Stimulated activated CD4-positive, alpha-beta T cell treated with anti-CD3 and anti-CD28 coated beads, Interleukin-2, amount 100 ng/mL, for 4 hours (primary cell): Measurements from ENCODE around the gene NFATC1.

Experiments used
- DNase-seq: peaks from one replicate; pipeline ENCODE4 v3.0.0-alpha.2; 2020; ENCODE audit warnings: low read depth

Gene NFATC1

DNA sequence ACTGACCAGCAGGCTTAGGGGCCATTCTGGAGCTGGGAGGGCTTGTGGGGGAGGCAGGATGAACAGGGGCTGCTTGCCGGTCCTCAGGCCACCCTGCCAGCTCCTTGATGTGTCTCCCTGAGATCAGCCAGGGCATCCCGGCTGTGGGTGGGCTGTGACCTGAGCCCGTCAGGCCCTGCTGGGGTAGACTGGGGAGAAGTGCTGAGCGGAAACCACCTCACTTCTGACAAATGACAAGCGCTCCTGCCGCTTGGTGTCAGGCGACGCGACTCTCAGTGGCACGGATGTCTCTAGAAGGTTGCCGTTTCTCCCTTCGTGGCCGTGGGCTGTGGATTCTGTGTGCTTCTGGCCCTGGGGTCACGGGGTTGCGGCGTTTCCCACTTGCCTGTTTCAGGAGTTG lies 45.7 kb downstream of the NFATC1 start:
- DNase-seq: no peak

DNA sequence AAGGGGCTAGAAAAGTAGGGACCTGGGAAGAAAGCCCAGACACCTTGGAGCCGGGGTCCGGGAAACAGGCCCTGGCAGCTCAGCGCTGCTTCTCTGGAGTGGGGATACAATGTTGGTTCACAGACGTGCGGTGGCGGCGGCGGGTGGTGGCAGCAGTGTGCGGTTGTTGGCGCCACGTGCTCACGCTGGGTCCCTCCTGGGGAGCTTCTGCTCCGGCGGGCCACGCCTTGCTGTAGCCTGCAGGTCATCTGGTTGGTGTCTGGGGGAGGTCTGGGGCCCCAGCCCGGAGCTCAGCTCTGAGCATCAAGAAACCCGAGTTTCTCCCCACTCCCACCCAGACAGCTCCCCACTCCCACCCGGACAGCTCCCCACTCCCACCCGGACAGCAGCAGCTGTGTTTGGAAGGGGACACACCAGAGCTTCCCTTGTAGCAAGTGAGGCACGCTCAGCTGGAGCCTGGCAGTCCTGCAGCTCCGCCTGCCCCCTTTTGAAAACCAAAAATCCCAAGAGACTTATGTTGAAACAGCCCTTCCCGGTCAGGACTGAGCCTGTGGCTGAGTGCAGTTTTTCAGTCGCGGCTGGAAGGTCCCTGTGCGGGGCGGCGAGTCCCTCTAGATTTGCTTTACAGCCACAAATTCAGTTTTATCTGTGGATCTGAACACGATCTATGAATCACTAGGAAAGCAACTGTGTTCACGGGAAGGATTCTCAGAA lies 46.9 kb downstream of the NFATC1 start:
- no peak for DNase-seq

DNA sequence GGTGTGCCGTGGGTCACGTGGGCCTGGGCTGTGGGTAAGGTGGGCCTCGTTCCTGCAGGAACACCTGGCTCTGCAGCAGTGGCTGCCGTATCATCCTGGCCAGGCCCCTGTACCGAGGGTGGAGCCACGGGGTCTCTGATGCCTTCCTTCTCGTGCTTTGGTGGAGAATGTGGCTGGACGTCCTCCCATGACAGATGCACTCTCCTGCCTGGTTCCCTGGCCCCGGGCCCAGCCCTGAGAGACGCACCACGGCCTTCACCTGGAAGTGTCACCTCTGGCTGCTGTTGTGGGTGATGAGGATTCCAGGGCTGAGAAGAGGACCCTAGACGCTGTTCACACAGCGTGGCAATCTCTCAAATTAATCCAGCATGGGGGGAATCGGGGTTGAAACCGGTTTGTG lies 49.5 kb downstream of the NFATC1 start:
- no peak for DNase-seq

DNA sequence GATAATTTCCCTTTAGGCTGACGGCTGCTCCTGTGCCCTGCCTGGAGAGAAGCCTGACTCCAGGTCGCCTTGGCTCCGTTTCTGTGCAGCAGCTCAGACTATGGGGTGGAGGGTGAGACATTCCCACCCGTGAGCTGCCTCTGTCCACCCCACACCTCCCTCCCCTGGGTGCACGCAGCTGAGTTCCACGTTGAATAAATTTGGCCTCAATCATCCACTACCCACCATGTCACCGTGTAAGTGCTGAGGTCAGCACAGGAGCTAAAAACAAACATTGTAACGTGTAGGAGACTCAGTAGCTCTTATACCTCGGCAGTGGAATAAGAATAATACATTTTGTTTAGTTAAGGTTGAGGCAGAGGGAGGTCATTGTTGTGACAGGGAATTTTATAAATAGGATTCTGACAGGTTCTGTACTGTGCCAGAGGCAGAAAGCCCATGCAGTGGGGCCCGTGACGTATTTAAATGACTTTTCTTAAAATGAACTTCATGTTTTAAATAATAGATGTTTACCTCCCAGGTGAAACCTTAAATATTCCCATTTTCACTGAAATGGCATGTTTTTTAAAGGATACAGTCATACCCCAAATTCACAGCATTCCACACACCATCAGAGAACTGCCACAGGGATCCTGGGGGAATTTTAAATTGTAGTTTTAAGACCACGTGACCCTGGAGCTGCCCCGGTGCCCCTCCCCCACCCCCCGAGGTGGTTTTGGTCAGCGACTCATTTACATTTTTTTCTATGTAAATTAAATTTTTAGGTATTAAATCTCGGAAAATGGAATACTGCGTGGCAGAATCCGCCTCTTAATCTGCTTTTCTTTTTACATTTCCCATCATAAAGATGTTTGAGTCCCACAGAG lies 50.2 kb downstream of the NFATC1 start:
- no peak for DNase-seq

DNA sequence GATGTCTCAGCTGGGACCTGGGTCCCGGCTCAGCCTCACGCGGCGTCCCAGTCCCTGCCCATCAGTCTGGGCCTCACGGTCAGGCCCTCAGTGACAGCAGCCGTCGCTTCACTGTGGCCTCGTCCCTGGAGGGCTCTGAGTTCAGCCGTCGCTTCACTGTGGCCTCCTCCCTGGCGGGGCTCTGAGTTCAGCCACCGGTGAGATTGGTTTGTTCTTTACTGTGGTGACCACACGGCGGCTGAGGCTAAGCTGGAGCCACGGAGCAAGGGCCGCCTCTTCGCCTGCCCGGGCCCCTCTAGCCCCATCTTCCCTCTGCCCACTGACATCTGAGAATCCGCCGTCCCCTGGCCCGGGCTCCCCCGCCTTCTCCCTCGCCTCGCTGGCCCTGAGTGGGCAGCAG lies 51.2 kb downstream of the NFATC1 start:
- DNase-seq: no peak

DNA sequence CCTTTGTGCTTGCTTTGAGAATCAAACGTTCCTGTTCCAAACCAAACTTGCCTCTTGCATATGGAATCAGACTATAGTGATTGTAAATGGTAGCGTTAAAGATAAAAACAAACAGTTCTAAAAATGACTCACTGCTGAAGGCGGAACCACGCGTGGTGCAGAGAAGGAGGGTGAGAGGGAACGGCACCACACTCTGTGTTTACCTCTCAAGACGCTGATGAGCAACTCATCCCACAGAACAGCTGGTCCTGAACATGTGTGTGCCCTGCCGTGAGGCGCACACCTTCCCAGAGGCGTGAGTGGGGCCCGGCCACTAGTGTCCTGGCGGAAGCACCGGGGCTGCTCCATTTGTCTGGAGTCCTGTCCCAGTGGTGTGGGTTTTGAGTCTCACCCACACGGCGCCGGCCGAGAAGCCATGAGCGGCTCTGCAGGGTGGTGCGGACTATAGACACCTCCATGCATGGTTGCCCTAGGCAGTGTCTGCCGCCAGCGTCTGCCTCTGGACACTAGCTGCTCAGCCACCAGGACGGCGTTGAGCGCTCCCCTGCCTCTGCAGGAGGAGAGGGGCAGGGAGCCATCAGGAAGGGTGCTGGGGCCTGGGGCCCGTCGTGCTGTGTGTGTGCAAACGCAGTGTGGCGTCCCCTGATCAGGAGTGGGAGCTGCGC lies 52.1 kb downstream of the NFATC1 start:
- DNase-seq: peak; percentile 24

DNA sequence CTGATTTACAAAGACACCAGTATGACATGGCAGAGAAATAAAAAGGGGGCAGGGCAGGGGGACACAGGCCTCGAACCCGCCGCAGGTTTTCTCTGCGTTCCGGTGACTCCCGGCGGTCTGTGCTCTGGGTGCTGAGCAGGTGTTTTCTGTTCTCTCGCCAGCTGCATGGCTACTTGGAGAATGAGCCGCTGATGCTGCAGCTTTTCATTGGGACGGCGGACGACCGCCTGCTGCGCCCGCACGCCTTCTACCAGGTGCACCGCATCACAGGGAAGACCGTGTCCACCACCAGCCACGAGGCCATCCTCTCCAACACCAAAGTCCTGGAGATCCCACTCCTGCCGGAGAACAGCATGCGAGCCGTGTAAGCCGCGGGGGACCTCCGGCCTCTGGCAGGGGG lies 52.9 kb downstream of the NFATC1 start:
- DNase-seq: no peak

DNA sequence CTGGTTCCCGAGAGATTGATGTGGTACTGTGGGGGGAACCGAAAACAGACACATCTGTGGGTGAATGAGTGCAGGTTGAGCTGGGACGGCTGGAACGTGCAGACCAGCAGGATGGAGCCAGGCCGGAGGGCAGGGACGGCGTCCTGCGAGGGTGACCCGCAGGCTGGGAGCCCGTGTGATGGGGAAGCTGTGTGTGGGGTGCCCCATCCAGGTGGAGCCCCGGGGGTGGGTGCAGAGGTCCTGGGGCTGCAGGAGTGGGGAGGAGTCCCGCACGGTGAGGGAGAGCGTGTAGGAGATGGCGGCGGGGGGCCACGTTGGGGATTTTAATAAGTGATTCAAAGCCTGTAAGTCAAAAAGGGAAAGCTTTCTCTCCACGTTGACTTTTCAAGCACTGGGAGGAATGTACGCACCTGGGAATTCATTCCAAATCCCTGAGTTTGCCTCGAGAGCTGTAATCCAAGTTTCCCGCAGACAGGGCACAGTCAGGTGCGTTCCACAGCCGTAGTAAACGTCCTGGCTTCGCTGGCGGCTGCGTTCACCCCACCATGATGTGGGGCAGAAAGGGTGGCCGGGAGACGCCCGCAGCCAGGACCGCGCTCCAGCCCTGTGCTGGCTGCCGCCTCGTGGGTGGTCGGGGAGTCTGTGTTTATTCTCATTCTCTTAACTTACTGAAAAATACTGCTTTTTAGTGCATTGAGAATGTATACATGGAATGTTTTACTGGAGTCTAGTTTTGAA lies 54.0 kb downstream of the NFATC1 start:
- DNase-seq: no peak

DNA sequence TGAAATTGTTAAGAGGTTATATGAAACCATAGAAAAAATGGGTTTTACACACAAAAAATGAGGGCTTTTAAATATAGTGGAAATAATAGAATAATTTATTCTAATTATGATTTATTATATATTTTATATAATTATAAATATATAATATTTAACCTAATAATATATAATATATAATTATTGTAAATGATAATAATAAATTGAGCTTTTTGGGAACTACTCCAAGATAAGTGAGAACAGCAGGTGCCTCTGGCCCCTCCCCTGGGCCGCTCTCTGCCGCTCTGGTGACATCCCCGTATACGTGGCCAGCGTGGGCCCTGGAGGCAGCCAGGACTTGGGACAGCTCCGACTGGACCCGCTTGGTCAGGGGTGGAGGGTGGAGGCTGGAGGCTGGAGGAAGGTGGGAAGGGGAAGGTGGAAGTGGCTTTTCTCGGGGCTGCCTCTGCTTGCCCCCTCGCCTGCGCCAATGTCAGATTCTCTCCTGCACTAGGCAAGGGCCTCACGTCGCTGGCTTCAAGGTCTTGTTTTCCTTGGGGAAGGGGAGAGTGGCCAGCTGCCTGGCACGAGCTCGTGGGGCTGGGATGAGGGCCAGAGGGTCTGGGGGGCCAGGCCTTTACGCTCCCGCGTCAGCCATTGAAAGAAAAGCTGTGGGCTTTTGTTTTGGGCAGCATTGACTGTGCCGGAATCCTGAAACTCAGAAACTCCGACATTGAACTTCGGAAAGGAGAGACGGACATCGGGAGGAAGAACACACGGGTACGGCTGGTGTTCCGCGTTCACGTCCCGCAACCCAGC lies 54.8 kb downstream of the NFATC1 start:
- no peak for DNase-seq

DNA sequence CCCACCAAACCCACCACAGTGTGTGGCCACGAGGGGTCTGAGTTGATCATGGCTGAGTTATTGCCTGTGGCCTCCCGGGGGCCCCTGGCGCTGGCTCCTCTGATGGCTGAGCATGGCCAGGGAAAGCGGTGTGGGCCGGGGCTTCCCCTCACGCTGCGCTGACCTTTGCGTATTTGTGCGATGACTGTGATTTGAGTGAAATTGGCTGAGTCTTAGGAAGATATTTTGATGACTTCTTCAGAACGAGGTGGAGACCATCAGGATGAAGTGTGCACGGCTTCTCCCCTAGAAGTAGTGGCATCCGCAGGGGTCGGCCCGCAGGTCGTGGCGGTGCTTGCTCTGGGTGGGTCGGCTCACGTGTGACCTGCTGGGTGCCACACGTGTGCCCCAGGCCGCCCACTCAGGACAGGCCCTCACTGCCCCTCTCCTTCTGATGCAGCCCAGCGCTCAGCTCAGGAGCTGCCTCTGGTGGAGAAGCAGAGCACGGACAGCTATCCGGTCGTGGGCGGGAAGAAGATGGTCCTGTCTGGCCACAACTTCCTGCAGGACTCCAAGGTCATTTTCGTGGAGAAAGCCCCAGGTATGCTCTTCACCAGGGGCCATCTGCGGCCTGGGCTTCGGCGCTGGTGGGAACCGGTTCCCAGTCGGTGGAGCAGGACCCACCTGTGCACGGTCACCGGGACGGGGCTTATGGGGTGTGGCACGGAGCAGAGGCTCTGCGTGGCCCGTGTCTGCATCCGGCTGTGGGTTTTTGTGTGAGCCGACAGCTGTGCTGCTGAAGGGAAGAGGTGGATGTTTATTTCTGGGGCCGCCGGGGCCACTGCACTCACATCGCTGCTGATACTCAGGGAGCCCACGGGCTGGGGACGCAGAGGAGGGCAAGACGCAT lies 55.8 kb downstream of the NFATC1 start:
- no peak for DNase-seq

DNA sequence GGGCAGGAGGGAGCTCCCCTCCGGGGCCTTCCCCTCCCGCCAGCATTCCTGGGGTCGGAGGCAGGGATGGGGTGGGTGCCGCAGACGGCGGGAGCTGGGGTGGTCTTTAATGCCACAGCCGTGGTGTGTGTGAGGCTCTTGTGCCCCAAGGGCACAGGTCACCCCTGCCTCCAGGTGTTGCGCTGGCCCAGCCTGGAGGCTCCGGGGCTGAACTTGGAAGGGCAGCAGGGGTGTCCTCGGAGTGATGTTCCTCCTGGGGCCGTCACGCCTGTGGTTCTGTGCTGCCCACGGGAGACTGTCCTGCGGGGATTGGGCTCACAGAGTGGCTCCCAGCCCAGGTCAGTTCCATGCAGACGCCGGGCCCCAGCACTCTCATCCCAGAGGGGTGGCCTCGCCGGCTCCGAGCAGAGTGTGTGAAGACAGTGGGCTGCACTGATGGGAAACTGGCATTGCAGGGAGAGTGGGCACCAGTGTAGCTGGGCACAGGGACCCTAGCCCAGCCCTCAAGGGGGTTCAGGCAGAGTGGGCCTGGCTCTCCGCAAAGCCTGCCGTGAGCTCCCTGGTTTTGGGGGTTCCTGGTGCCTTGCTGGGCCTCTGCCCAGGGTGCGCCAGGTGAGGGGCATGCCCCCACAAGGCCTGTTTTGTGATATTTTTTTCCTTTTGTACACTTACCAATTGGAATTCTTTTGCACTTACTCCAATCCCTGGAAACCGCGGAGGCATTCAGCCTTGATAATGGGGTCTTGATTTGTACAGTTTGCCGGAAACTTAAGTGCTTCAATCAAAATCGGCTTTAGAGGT lies 56.7 kb downstream of the NFATC1 start:
- DNase-seq: no peak

DNA sequence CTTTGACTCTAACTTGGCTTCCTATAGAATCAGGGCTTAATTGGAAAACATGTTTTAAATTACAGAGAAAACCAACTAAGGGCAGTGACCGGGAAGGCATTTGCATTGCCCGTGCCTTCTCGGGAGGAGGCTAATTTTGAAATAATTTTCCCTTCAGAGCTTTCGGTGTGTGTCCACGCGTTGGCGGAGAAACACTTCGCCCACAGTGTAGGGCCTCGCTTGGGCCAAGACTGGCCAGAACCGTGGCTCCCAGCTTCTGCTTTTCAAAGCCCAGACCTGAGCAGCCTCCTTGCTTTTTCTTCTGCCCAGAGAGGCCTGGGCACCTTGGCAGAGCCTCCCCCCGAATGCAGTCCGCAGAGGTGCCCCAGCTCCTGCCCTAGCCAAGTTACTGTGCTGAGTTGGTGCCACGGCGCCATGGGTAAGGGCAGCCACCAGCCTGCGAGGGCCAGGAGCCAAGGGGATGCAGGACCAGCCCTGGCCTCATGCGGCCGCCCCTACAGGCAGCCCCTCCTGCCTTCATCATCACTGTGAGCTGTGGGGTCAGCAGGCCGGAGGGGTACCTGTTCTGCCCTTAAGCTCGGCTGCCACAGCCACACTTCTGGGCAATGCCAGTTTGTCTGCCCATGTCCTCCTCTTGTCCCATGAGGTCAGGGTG lies 57.4 kb downstream of the NFATC1 start:
- DNase-seq: no peak

DNA sequence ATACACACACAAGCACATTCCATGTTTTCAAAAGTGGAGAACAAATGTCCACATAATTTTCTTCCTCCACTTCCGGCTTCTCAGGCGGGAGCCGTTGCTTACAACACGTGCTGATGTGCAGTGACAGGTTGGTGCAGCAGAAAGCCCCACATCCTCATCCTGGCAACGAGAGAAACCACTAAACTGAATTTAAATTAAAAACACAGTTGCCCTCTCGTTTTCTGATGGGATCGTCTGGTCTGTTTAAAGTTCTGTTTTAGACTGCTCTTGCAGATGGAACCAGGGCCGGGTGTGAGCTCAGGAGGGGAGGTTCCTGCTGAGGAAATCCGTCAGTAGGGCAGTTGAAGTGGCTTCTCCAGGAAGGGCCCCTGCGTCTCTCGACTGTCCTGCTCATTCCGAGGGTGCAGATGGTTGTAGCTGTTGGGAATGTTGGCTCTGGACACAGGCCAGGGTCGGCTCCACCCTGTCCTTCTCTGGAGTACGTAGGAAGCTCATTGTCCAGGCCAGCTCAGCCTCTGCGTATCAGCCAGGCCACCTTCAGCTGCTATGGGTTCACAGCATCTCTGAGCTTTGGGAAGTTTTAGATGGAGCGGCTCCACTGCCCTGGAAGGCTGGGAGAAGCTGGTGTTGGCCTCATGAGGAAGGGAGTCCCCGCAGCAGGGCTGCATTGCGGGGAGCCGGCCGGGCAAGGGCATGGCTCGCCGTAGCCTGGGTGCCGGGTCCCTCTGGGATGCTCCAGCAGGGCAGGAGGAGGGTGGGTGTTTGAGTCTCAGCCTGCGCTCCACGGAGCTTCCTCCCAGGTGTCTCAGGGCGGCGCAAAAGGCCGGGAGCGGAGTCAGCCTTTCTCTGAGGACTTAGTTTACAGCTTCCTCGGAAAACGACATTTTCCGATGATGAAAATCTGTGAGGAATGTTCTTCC lies 58.3 kb downstream of the NFATC1 start:
- DNase-seq: no peak

DNA sequence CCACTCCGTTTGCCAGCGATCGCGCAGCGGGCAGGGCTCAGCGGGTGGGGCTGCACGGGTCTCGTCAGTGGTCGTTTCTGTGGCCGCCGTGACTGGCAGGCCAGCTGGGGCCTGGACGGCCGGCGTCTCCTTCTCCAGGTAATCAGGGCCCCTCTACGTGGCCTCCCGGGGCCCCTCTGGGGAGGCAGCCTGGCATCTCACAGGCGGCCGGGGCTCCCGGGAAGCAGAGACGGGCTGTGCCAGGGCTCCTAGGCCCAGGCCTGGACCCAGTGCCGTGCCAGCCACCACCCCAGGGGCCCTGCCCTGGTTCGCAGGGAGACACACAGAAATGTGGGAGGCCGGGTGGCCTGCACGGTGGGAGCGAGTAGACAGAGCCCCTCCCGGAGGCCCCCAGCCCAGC lies 59.5 kb downstream of the NFATC1 start:
- no peak for DNase-seq

DNA sequence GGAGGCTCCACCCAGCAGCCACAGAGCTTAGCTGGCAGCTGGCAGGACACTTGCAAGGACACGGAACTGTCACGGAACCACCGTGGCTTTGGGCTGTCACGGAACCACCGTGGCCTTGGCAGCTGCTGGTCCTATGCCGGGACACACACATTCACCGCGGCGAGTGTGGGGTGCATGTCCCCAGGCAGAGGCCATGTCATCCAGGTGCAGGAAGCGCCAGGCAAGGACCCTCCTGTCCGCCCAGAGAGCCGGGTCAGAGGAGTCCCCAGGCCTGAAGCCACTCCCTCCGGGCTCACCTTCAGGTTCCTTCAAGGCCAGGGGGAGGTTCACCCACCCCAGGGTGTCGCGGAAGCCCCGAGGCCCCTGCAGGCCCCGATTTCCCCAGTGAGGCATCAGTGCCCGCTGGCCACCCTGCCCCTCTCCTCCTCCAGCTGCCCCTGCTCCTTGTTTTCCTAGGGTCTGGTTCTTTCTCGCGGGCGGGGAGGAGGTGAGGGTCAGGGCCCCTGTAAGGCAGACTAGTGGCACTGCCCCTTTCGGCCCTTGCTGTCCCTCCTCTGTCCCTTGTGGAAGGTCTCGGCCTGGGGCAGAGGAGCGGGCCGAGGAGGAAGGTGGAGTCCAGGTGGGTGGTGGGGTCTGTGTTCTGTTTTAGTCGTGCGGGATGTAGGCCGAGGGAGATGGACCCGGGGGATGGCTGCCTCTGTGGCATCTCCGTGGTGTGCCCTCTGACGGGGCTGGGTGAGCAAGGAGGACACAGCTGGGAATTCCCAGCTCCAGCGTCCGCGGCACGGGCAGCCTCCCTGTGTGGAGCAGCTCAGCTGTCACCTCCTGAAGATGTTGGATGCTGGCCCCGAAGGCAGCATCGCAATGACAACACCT lies 60.6 kb downstream of the NFATC1 start:
- no peak for DNase-seq

DNA sequence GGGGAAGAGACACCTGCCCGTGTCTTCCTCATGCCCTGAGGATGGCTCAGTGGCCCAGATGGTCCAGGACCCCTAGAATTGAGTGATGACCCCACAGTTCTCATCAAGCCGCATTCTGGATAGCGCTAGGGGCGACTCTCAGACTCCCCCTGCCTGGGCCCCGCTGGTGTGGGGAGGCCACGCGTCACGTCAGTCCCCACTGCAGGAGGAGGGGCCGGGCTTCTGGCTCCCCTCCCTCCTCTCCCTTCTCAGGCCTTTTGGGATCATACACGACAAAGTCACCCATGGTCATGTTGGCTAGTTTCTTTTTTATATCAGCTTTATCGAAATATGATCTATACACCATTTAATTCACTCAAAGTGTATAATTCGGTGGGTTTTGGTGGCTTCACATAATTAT lies 61.5 kb downstream of the NFATC1 start:
- DNase-seq: no peak

DNA sequence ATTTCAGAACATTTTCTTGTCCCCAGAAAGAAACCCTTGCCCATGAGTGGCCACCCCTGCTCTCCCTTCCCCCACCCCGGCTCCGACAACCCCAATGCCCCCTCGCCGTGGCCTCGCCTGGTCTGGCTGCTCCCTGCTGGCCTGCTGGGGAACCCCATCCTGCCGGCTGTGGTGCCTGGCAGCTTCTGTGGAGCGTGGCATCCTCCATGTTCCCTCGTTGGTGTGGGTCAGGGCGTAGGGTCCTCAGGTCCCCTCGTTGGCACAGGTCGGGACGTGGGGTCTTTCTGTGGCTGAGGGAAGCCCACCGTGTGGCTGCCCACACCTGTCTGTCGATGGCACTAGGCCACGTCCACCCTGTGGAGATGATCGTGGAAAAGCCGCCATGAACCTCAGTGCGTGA lies 61.9 kb downstream of the NFATC1 start:
- no peak for DNase-seq
